Stomach (tissue), 4 donors: ENCODE measurements around the gene CCDC152.

Source experiments
- EP300 ChIP-seq: sonication (generic); formaldehyde crosslinking; IDR thresholded peaks from one replicate; pipeline ENCODE4 v1.6.1; 2017; ENCODE audit warnings: antibody characterized with exemption
- POLR2A ChIP-seq, 4 donors: fragments of 450-650 bp; IDR thresholded peaks; one replicate each; pipeline ENCODE4 v1.6.1; 2016; ENCODE audit warnings: antibody characterized with exemption in 4 of 4, control low read depth in 2 of 4, mild to moderate bottlenecking in 1 of 4, moderate library complexity in 1 of 4
- TF ChIP-seq, protein P1 (sequence below), 7 experiments: fragments of 450-650 bp in 4 of 7; fragments of 200-600 bp in 3 of 7; sonication (generic) in 3 of 7; IDR thresholded peaks; one replicate each; pipeline ENCODE4 v1.5.1; 2016 to 2019; ENCODE audit warnings: antibody characterized with exemption in 7 of 7, control low read depth in 2 of 7, mild to moderate bottlenecking in 1 of 7

- TF ChIP-seq, protein P1, sequence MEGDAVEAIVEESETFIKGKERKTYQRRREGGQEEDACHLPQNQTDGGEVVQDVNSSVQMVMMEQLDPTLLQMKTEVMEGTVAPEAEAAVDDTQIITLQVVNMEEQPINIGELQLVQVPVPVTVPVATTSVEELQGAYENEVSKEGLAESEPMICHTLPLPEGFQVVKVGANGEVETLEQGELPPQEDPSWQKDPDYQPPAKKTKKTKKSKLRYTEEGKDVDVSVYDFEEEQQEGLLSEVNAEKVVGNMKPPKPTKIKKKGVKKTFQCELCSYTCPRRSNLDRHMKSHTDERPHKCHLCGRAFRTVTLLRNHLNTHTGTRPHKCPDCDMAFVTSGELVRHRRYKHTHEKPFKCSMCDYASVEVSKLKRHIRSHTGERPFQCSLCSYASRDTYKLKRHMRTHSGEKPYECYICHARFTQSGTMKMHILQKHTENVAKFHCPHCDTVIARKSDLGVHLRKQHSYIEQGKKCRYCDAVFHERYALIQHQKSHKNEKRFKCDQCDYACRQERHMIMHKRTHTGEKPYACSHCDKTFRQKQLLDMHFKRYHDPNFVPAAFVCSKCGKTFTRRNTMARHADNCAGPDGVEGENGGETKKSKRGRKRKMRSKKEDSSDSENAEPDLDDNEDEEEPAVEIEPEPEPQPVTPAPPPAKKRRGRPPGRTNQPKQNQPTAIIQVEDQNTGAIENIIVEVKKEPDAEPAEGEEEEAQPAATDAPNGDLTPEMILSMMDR (IDR thresholded peaks at IDR 0.05), result no peak
- TF ChIP-seq POLR2A (IDR thresholded peaks at IDR 0.05), result no peak
- no peak for TF ChIP-seq EP300
Observed at GRCh38 chr5:42832060-42832459, 75.4 kb downstream of the CCDC152 start.
